Transverse colon (tissue), 4 donors: ENCODE data around the gene LSM10.

Experiments used
- EP300 ChIP-seq: sonication (generic); formaldehyde crosslinking; IDR thresholded peaks from one replicate; pipeline ENCODE4 v1.6.1; 2017; ENCODE audit warnings: antibody characterized with exemption, low read depth
- POLR2A ChIP-seq: fragments of 450-650 bp; IDR thresholded peaks from one replicate; pipeline ENCODE4 v1.6.1; 2016; ENCODE audit warnings: antibody characterized with exemption, mild to moderate bottlenecking, moderate library complexity
- POLR2AphosphoS5 ChIP-seq, 3 donors: sonication (generic); formaldehyde crosslinking; IDR thresholded peaks; one replicate each; pipeline ENCODE4 v1.6.1; 2016; ENCODE audit warnings: antibody characterized with exemption in 3 of 3
- TF ChIP-seq, protein P1 (sequence below), 5 experiments: fragments of 200-600 bp in 3 of 5; fragments of 450-650 bp in 2 of 5; sonication (generic) in 3 of 5; IDR thresholded peaks; 1 replicate in 2 of 5; 2 replicates in 3 of 5; pipeline ENCODE4 v1.5.1; 2016 to 2017; ENCODE audit warnings: antibody characterized with exemption in 5 of 5, inconsistent platforms in 3 of 5, mild to moderate bottlenecking in 2 of 5, moderate library complexity in 1 of 5

DNA sequence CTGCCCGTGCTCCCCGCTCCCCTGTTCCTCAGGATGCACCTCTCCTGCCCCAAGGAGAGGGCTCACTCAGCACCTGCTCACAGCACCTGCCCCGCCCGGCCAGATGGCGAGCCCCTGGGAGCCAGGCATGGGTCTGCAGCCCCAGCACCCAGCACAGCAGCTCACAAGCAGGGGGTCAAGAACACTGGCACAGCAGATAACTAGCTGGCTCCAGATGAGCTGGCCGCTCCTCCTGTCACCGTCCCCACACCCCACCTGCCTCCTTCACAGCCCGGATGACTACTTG is 53.4 kb downstream of the LSM10 start:
- TF ChIP-seq, protein P1, sequence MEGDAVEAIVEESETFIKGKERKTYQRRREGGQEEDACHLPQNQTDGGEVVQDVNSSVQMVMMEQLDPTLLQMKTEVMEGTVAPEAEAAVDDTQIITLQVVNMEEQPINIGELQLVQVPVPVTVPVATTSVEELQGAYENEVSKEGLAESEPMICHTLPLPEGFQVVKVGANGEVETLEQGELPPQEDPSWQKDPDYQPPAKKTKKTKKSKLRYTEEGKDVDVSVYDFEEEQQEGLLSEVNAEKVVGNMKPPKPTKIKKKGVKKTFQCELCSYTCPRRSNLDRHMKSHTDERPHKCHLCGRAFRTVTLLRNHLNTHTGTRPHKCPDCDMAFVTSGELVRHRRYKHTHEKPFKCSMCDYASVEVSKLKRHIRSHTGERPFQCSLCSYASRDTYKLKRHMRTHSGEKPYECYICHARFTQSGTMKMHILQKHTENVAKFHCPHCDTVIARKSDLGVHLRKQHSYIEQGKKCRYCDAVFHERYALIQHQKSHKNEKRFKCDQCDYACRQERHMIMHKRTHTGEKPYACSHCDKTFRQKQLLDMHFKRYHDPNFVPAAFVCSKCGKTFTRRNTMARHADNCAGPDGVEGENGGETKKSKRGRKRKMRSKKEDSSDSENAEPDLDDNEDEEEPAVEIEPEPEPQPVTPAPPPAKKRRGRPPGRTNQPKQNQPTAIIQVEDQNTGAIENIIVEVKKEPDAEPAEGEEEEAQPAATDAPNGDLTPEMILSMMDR (IDR thresholded peaks at IDR 0.05): no peak
- TF ChIP-seq POLR2AphosphoS5 (IDR thresholded peaks at IDR 0.05) (no peak), POLR2A (no peak), EP300 (no peak)
